Stimulated activated naive CD8-positive, alpha-beta T cell treated with anti-CD3 and anti-CD28 coated beads, Interleukin-15, Interleukin-2, amounts not matched to agents 100 U/mL and 50 U/mL, for 24 hours (primary cell): ENCODE data around the gene GPR50.

Experiments used
- ATAC-seq: fragments of 150-1000 bp; cut with Tn5 transposase; one replicate; pipeline ENCODE4 v1.10.0; 2021
- DNase-seq: peaks from one replicate; pipeline ENCODE4 v3.0.0; 2021

GPR50 gene

DNA sequence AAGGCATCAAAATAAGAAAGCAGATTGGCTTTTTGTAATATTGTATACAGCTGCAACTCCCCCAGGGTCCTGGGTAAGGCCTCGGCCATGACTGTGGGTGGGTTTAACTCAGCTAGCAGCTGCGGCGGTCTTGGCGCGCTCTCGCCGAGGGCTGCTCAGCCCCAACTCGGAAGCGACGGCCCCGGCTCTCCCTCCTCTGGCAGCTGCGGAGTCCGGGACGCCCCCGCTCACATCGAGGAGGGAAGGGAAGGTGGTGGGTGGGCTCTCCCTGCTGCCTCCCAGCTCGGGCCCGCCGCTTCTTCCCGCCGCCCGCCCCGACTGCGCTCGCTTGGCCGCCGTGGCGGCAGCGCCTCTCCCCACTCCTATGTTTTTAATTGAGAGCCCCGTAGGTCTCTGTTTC is 51.2 kb downstream of the GPR50 start:
- ATAC-seq (no peak), DNase-seq (no peak)

DNA sequence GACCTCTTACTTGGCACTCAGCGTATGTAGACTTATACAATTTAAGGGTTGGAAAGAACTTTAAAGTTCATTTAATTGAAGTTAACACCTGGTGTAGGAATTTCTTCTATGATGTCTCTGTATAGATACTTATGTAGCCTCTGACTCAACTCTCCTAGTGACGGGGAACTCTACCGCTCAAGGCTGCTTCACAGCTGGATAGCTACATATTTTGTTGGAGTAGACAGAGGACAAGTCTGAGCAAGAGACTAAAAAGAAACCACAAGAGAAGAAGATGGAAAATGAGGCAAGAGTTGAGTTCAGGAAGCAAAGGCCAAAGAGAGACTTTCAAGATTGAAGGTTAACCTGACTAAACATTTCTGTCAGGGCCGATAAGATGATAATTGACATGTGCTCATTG is 52.6 kb downstream of the GPR50 start:
- ATAC-seq (no peak), DNase-seq (no peak)
